Endothelial cell of hepatic sinusoid (primary cell): ENCODE results near the gene LSAMP.

Experiments used
- in situ Hi-C: cut with HindIII; loops from 2 replicates; pipeline ENCODE4 v1.10.0; 2017; ENCODE audit warnings: low sequenced_read_pairs

LSAMP gene

GRCh38 chr3:116367761-116368395 is 77.4 kb downstream of the LSAMP start:
- in situ Hi-C loops: no loop called here

GRCh38 chr3:116356056-116356455 is 89.2 kb downstream of the LSAMP start:
- in situ Hi-C loops: no loop called here

- in situ Hi-C loops: no loop called here
These were observed 90.9 kb downstream of the LSAMP start for GRCh38 chr3:116354382-116354781.

GRCh38 chr3:116350119-116350733 is 95.1 kb downstream of the LSAMP start:
- in situ Hi-C loops: no loop called here

- in situ Hi-C loops: no loop called here
These were observed 97.1 kb downstream of the LSAMP start for GRCh38 chr3:116348216-116348615.

GRCh38 chr3:116342499-116342898 is 102.8 kb downstream of the LSAMP start:
- in situ Hi-C loops: no loop called here

- in situ Hi-C loops: no loop called here
These were observed 103.4 kb downstream of the LSAMP start for GRCh38 chr3:116341899-116342298.

GRCh38 chr3:116341381-116341780 is 103.9 kb downstream of the LSAMP start:
- in situ Hi-C loops: no loop called here

GRCh38 chr3:116340680-116341216 is 104.5 kb downstream of the LSAMP start:
- in situ Hi-C loops: no loop called here

- in situ Hi-C loops: no loop called here
These were observed 105.8 kb downstream of the LSAMP start for GRCh38 chr3:116339441-116340028.

- in situ Hi-C loops: no loop called here
These were observed 106.6 kb downstream of the LSAMP start for GRCh38 chr3:116338713-116339112.

GRCh38 chr3:116337229-116337628 is 108.1 kb downstream of the LSAMP start:
- in situ Hi-C loops: no loop called here

GRCh38 chr3:116331380-116331779 is 113.9 kb downstream of the LSAMP start:
- in situ Hi-C loops: no loop called here

GRCh38 chr3:116322750-116323375 is 122.4 kb downstream of the LSAMP start:
- in situ Hi-C loops: no loop called here

- in situ Hi-C loops: no loop called here
These were observed 126.9 kb downstream of the LSAMP start for GRCh38 chr3:116318370-116318769.

GRCh38 chr3:116316771-116317170 is 128.5 kb downstream of the LSAMP start:
- in situ Hi-C loops: no loop called here

GRCh38 chr3:116314476-116314875 is 130.8 kb downstream of the LSAMP start:
- in situ Hi-C loops: no loop called here

- in situ Hi-C loops: no loop called here
These were observed 138.6 kb downstream of the LSAMP start for GRCh38 chr3:116306720-116307119.

- in situ Hi-C loops: no loop called here
These were observed 139.1 kb downstream of the LSAMP start for GRCh38 chr3:116306149-116306548.

GRCh38 chr3:116302087-116302747 is 143.1 kb downstream of the LSAMP start:
- in situ Hi-C loops: no loop called here

- in situ Hi-C loops: no loop called here
These were observed 143.9 kb downstream of the LSAMP start for GRCh38 chr3:116301422-116301821.
